HG02798 (cell line): ENCODE measurements around the gene AMY1C.
"Not testable (repeated sequence)": the region's sequence is repeated elsewhere in the genome, so short reads cannot be mapped to it uniquely, and the experiment has no call there.

Experiments
- ATAC-seq: cut with Tn5 transposase; IDR thresholded peaks from one replicate; pipeline ENCODE4 v1.9.1; 2021; ENCODE audit warnings: mild to moderate bottlenecking; ENCODE audit not compliant: unreplicated experiment, poor library complexity

The AMY1C gene

GRCh38 chr1:103749598-103749997, at the start of gene AMY1C:
AMY1C (plus strand) TSS chr1:103749898; CDS start chr1:103750470, 572 bp downstream.
- ATAC-seq: not testable (repeated sequence)

GRCh38 chr1:103700669-103701068, 49.0 kb upstream of the AMY1C start:
- ATAC-seq: not testable (repeated sequence)

- ATAC-seq: not testable (repeated sequence)
Measured at GRCh38 chr1:103701256-103701655, 48.4 kb upstream of the AMY1C start.

- not testable (repeated sequence) for ATAC-seq
Measured at GRCh38 chr1:103707670-103708069, 42.0 kb upstream of the AMY1C start.

- ATAC-seq: not testable (repeated sequence)
Measured at GRCh38 chr1:103710381-103710780, 39.3 kb upstream of the AMY1C start.

GRCh38 chr1:103717404-103717803, 32.3 kb upstream of the AMY1C start:
- ATAC-seq: not testable (repeated sequence)

GRCh38 chr1:103721473-103721872, 28.2 kb upstream of the AMY1C start:
- ATAC-seq: not testable (repeated sequence)

GRCh38 chr1:103735334-103735733, 14.4 kb upstream of the AMY1C start:
- ATAC-seq: not testable (repeated sequence)

- not testable (repeated sequence) for ATAC-seq
Measured at GRCh38 chr1:103738031-103738430, 11.7 kb upstream of the AMY1C start.

- ATAC-seq: not testable (repeated sequence)
Measured at GRCh38 chr1:103744449-103744848, 5.2 kb upstream of the AMY1C start.

- ATAC-seq: not testable (repeated sequence)
Measured at GRCh38 chr1:103745040-103745439, 4.7 kb upstream of the AMY1C start.

- not testable (repeated sequence) for ATAC-seq
Measured at GRCh38 chr1:103748273-103748672, 1.4 kb upstream of the AMY1C start.

GRCh38 chr1:103761896-103762295, 12.2 kb downstream of the AMY1C start:
- ATAC-seq: no peak

- peak; percentile 31 for ATAC-seq
Measured at GRCh38 chr1:103779932-103780331, 30.2 kb downstream of the AMY1C start.

- ATAC-seq: peak; percentile 70
Measured at GRCh38 chr1:103783944-103784377, 34.3 kb downstream of the AMY1C start.

GRCh38 chr1:103788377-103788776, 38.7 kb downstream of the AMY1C start:
- no peak for ATAC-seq

GRCh38 chr1:103790172-103790571, 40.5 kb downstream of the AMY1C start:
- peak; percentile 37 for ATAC-seq
